Osteoblast (primary cell): ENCODE data around the gene FBXO17. TPM values are rescaled to one million over a fixed set of nuclear protein-coding genes. Genes with fewer than 3 reads are reported as not detected.
A peak's percentile ranks its signal among the peaks of the same experiment; 100 is the strongest.

Source experiments
- DNase-seq: peaks from one replicate; pipeline ENCODE4 v3.0.0; 2011; ENCODE audit warnings: low spot score, mixed read lengths; ENCODE audit not compliant: insufficient read length; ENCODE audit errors: missing footprints
- H2AFZ ChIP-seq: 2 replicates; pipeline ENCODE4 v1.6.0; 2011; ENCODE audit warnings: mild to moderate bottlenecking, low read length
- H3K27ac ChIP-seq: 2 replicates; pipeline ENCODE4 v1.5.1; 2011; ENCODE audit warnings: mild to moderate bottlenecking, low read depth, low read length, moderate library complexity
- H3K27me3 ChIP-seq: 2 replicates; pipeline ENCODE4 v1.6.0; 2012; ENCODE audit warnings: mild to moderate bottlenecking, control low read depth, inconsistent platforms, low read length, moderate library complexity; ENCODE audit not compliant: insufficient read depth
- H3K36me3 ChIP-seq: 2 replicates; pipeline ENCODE4 v1.5.1; 2011; ENCODE audit warnings: mild to moderate bottlenecking, low read length, control low read depth, moderate library complexity; ENCODE audit not compliant: insufficient read depth
- H3K4me1 ChIP-seq: 2 replicates; pipeline ENCODE4 v1.5.1; 2011; ENCODE audit warnings: mild to moderate bottlenecking, low read length, control low read depth, moderate library complexity; ENCODE audit not compliant: insufficient read depth
- H3K4me2 ChIP-seq: 2 replicates; pipeline ENCODE4 v1.6.0; 2011; ENCODE audit warnings: mild to moderate bottlenecking, low read length; ENCODE audit not compliant: insufficient read depth
- H3K4me3 ChIP-seq: fragments of 200-600 bp; sonication (generic); 3 replicates; pipeline ENCODE4 v1.5.1; 2012; ENCODE audit warnings: mild to moderate bottlenecking, low read length, inconsistent platforms; ENCODE audit not compliant: insufficient read depth
- H3K79me2 ChIP-seq: 2 replicates; pipeline ENCODE4 v1.6.0; 2012; ENCODE audit warnings: mild to moderate bottlenecking, low read length, control low read depth, inconsistent platforms; ENCODE audit not compliant: insufficient read depth
- H3K9me3 ChIP-seq: 2 replicates; pipeline ENCODE4 v1.5.1; 2011; ENCODE audit warnings: low read depth, low read length, control low read depth
- H4K20me1 ChIP-seq: 2 replicates; pipeline ENCODE4 v1.6.0; 2012; ENCODE audit warnings: mild to moderate bottlenecking, low read length, control low read depth; ENCODE audit not compliant: insufficient read depth
- CTCF ChIP-seq: IDR thresholded peaks from 2 replicates; pipeline ENCODE4 v1.5.1; 2011; ENCODE audit warnings: mild to moderate bottlenecking, low read depth, low read length, moderate library complexity; ENCODE audit errors: extremely low read depth
- total RNA-seq: library from RNA; depleted of rRNA; stranded (reverse); fragments of >200 nt; gene quantifications from 2 replicates; pipeline ENCODE4 v1.2.3, GENCODE V29; 2012

FBXO17 gene
- total RNA-seq, 1 donor: 40.9 TPM

GRCh38 chr19:38907227-38907626 is 68.3 kb downstream of the FBXO17 start:
- no peaks in the 10 kb centered on the region for H3K4me1 ChIP-seq
- H2AFZ ChIP-seq: no peak overlapping the region
- no peaks in the 10 kb centered on the region for H4K20me1 ChIP-seq
- no peak for DNase-seq
- no peaks in the 10 kb centered on the region for H3K27me3 ChIP-seq
- H3K9me3 ChIP-seq: no peaks in the 10 kb centered on the region
- no peak overlapping the region for H3K27ac ChIP-seq
- H3K4me3 ChIP-seq: no peak overlapping the region
- no peak for TF ChIP-seq CTCF
- H3K79me2 ChIP-seq: peaks cover 10% of the 10 kb centered on the region
- H3K36me3 ChIP-seq: peaks cover 2% of the 10 kb centered on the region
- no peak overlapping the region for H3K4me2 ChIP-seq

GRCh38 chr19:38905620-38906019 is 69.9 kb downstream of the FBXO17 start:
- no peak overlapping the region for H3K4me3 ChIP-seq

GRCh38 chr19:38904581-38905539 is 70.7 kb downstream of the FBXO17 start:
- H4K20me1 ChIP-seq: no peaks in the 10 kb centered on the region
- H3K27ac ChIP-seq: no peak overlapping the region
- peaks cover 10% of the 10 kb centered on the region for H3K4me1 ChIP-seq
- H3K36me3 ChIP-seq: peaks cover 2% of the 10 kb centered on the region
- H2AFZ ChIP-seq: no peak overlapping the region
- H3K4me2 ChIP-seq: no peak overlapping the region
- H3K27me3 ChIP-seq: no peaks in the 10 kb centered on the region
- peak; percentile 57 for DNase-seq
- peaks cover 29% of the 10 kb centered on the region for H3K79me2 ChIP-seq
- no peaks in the 10 kb centered on the region for H3K9me3 ChIP-seq
- no peak overlapping the region for H3K4me3 ChIP-seq
- TF ChIP-seq CTCF: no peak

More at GRCh38 chr19:38905620-38906019, 69.9 kb downstream of the FBXO17 start:
- no peaks in the 10 kb centered on the region for H3K9me3 ChIP-seq
- H3K27me3 ChIP-seq: no peaks in the 10 kb centered on the region
- H3K4me2 ChIP-seq: no peak overlapping the region
- H3K27ac ChIP-seq: no peak overlapping the region
- TF ChIP-seq CTCF: no peak
- peaks cover 4% of the 10 kb centered on the region for H3K4me1 ChIP-seq
- H4K20me1 ChIP-seq: no peaks in the 10 kb centered on the region
- H3K36me3 ChIP-seq: peaks cover 2% of the 10 kb centered on the region
- peak; percentile 66 for DNase-seq
- H3K79me2 ChIP-seq: peaks cover 22% of the 10 kb centered on the region
- H2AFZ ChIP-seq: no peak overlapping the region

GRCh38 chr19:38901683-38902082 is 73.9 kb downstream of the FBXO17 start:
- Histone ChIP-seq H3K4me3 (no peak overlapping the region), H2AFZ (no peak overlapping the region), H3K27me3 (no peaks in the 10 kb centered on the region), H3K4me1 (peaks cover 17% of the 10 kb centered on the region), H3K4me2 (no peak overlapping the region), H3K36me3 (peaks cover 2% of the 10 kb centered on the region), H3K79me2 (peaks cover 52% of the 10 kb centered on the region), H3K9me3 (no peaks in the 10 kb centered on the region), H4K20me1 (peaks cover 6% of the 10 kb centered on the region), H3K27ac (no peak overlapping the region)
- no peak for DNase-seq
- no peak for TF ChIP-seq CTCF
